SK-N-SH treated with all-trans-retinoic acid at 6 μM for 48 hours (cell line): ENCODE data around the gene RIBC1.

Experiments
- ATAC-seq: fragments of 200-7000 bp; cut with Tn5 transposase; 3 replicates; pipeline ENCODE4 v1.9.1; 2020; ENCODE audit warnings: mild to moderate bottlenecking, moderate library complexity
- BACH2 ChIP-seq: fragments of 250-450 bp; sonication (Bioruptor Pico); IDR thresholded peaks from 2 replicates; pipeline ENCODE4 v1.9.0; 2021; ENCODE audit warnings: mild to moderate bottlenecking, borderline replicate concordance
- CREB5 ChIP-seq: fragments of 250-450 bp; sonication (Bioruptor Pico); IDR thresholded peaks from 2 replicates; pipeline ENCODE4 v1.5.1; 2020; ENCODE audit warnings: low read depth, mild to moderate bottlenecking, moderate library complexity
- CSDC2 ChIP-seq: fragments of 250-450 bp; sonication (Bioruptor Pico); IDR thresholded peaks from 2 replicates; pipeline ENCODE4 v1.5.0; 2020; ENCODE audit warnings: mild to moderate bottlenecking, moderate library complexity
- ESRRG ChIP-seq: fragments of 250-450 bp; sonication (Bioruptor Pico); IDR thresholded peaks from 2 replicates; pipeline ENCODE4 v1.6.1; 2021; ENCODE audit warnings: mild to moderate bottlenecking
- GLIS3 ChIP-seq: fragments of 250-450 bp; sonication (Bioruptor Pico); IDR thresholded peaks from 2 replicates; pipeline ENCODE4 v1.5.0; 2020; ENCODE audit warnings: mild to moderate bottlenecking, moderate library complexity
- ISL1 ChIP-seq: fragments of 250-450 bp; sonication (Bioruptor Pico); IDR thresholded peaks from 2 replicates; pipeline ENCODE4 v2.1.2; 2022; ENCODE audit warnings: mild to moderate bottlenecking, moderate library complexity
- POU6F1 ChIP-seq: fragments of 250-450 bp; sonication (Bioruptor Pico); IDR thresholded peaks from 2 replicates; pipeline ENCODE4 v1.8.0; 2021; ENCODE audit warnings: low read depth, mild to moderate bottlenecking, moderate library complexity, borderline replicate concordance
- PPARA ChIP-seq: fragments of 250-450 bp; sonication (Bioruptor Pico); IDR thresholded peaks from 2 replicates; pipeline ENCODE4 v1.5.0; 2020; ENCODE audit warnings: mild to moderate bottlenecking, borderline replicate concordance
- RARB ChIP-seq: fragments of 250-450 bp; sonication (Bioruptor Pico); IDR thresholded peaks from 2 replicates; pipeline ENCODE4 v1.8.0; 2021; ENCODE audit warnings: mild to moderate bottlenecking, moderate library complexity
- SNAI2 ChIP-seq: fragments of 250-450 bp; sonication (Bioruptor Pico); IDR thresholded peaks from 2 replicates; pipeline ENCODE4 v1.5.0; 2020; ENCODE audit warnings: mild to moderate bottlenecking, moderate library complexity
- TCF4 ChIP-seq: fragments of 250-450 bp; sonication (Bioruptor Pico); IDR thresholded peaks from 2 replicates; pipeline ENCODE4 v1.8.0; 2021; ENCODE audit warnings: mild to moderate bottlenecking, moderate library complexity, borderline replicate concordance
- TOX ChIP-seq: fragments of 250-450 bp; sonication (Bioruptor Pico); IDR thresholded peaks from 2 replicates; pipeline ENCODE4 v1.8.0; 2021; ENCODE audit warnings: mild to moderate bottlenecking, moderate library complexity, borderline replicate concordance
- TSHZ2 ChIP-seq: fragments of 250-450 bp; sonication (Bioruptor Pico); IDR thresholded peaks from 2 replicates; pipeline ENCODE4 v1.5.0; 2020; ENCODE audit warnings: mild to moderate bottlenecking, moderate library complexity
- ZC3H10 ChIP-seq: fragments of 250-450 bp; sonication (Bioruptor Pico); IDR thresholded peaks from 2 replicates; pipeline ENCODE4 v1.5.1; 2021; ENCODE audit warnings: mild to moderate bottlenecking, moderate library complexity
- ZFP3 ChIP-seq: fragments of 250-450 bp; sonication (Bioruptor Pico); IDR thresholded peaks from 2 replicates; pipeline ENCODE4 v1.5.0; 2020; ENCODE audit warnings: mild to moderate bottlenecking, moderate library complexity
- ZFP30 ChIP-seq: fragments of 450-650 bp; formaldehyde crosslinking; IDR thresholded peaks from 2 replicates; pipeline ENCODE4 v1.5.0; 2022; ENCODE audit warnings: mild to moderate bottlenecking, moderate library complexity
- ZNF565 ChIP-seq: fragments of 450-650 bp; formaldehyde crosslinking; conservative IDR thresholded peaks from 2 replicates; pipeline ENCODE4 v1.5.0; 2020; ENCODE audit warnings: low read depth, mild to moderate bottlenecking, moderate library complexity
- ZNF70 ChIP-seq: fragments of 450-650 bp; formaldehyde crosslinking; IDR thresholded peaks from 2 replicates; pipeline ENCODE4 v1.5.0; 2020; ENCODE audit warnings: mild to moderate bottlenecking, moderate library complexity

Gene RIBC1

GRCh38 chrX:53476371-53476770 lies 53.7 kb downstream of the RIBC1 start:
- no peak for TF ChIP-seq RARB (CRISPR knock-in tag)
- TF ChIP-seq TCF4, result no peak
- no peak for TF ChIP-seq ZC3H10 (CRISPR knock-in tag)
- no peak for TF ChIP-seq GLIS3 (CRISPR knock-in tag)
- no peak for TF ChIP-seq BACH2 (CRISPR knock-in tag)
- no peak for TF ChIP-seq TOX (CRISPR knock-in tag)
- no peak for TF ChIP-seq SNAI2 (CRISPR knock-in tag)
- no peak for TF ChIP-seq CSDC2 (CRISPR knock-in tag)
- no peak for TF ChIP-seq ISL1 (CRISPR knock-in tag)
- TF ChIP-seq ZNF70 (CRISPR knock-in tag), result no peak
- no peak for TF ChIP-seq ZFP30
- TF ChIP-seq TSHZ2 (CRISPR knock-in tag), result no peak
- TF ChIP-seq ESRRG (CRISPR knock-in tag), result no peak
- no peak for TF ChIP-seq ZNF565 (CRISPR knock-in tag)
- no peak for TF ChIP-seq ZFP3 (CRISPR knock-in tag)
- no peak for TF ChIP-seq PPARA (CRISPR knock-in tag)
- ATAC-seq, result no peak

- ATAC-seq, result peak; percentile 45
- TF ChIP-seq ESRRG (CRISPR knock-in tag) (no peak), ZFP30 (no peak), ZNF70 (CRISPR knock-in tag) (no peak), CREB5 (CRISPR knock-in tag) (no peak), POU6F1 (no peak)
Observed at GRCh38 chrX:53479301-53479700, 56.6 kb downstream of the RIBC1 start.
